Testis (tissue), 3 donors: ENCODE data around the gene THADA. TPM values are rescaled to one million over a fixed set of nuclear protein-coding genes. Genes with fewer than 3 reads are reported as not detected.

Experiments used
- DNase-seq: peaks from one replicate; pipeline ENCODE4 v3.0.0-alpha.2; 2019
- H3K27ac ChIP-seq, 2 donors: fragments of 200-600 bp; sonication (generic); one replicate each; pipeline ENCODE4 v1.5.1; 2019
- H3K27me3 ChIP-seq: fragments of 200-600 bp; sonication (generic); one replicate; pipeline ENCODE4 v1.5.1; 2019
- H3K36me3 ChIP-seq: fragments of 200-600 bp; sonication (generic); one replicate; pipeline ENCODE4 v1.5.1; 2017; ENCODE audit warnings: low read depth; ENCODE audit errors: missing control alignments
- H3K4me1 ChIP-seq: fragments of 200-600 bp; sonication (generic); one replicate; pipeline ENCODE4 v1.5.1; 2019
- H3K4me3 ChIP-seq, 2 donors: fragments of 200-600 bp; sonication (generic); one replicate each; pipeline ENCODE4 v1.5.1; 2017 to 2019
- H3K9me3 ChIP-seq: fragments of 200-600 bp; sonication (generic); one replicate; pipeline ENCODE4 v1.5.1; 2017
- POLR2A ChIP-seq: fragments of 450-650 bp; IDR thresholded peaks from one replicate; pipeline ENCODE4 v1.6.1; 2017; ENCODE audit warnings: antibody characterized with exemption, mild to moderate bottlenecking, moderate library complexity
- whole genome bisulfite sequencing, 2 donors: methylation state at CpG; one replicate each; pipeline ENCODE4 v1.1.5; 2018; 5-methylcytosine and 5-hydroxymethylcytosine counted together
- intact Hi-C: fragments of 100-400 bp; cut with DNase I; formaldehyde crosslinking; loops from one replicate; pipeline ENCODE4 v1.15.1; 2023; ENCODE audit warnings: low total_unique reads
- polyA plus RNA-seq: library from polyadenylated mRNA; stranded (reverse); fragments of 350-450 nt; fragmentation: Illumina TruSeq; extraction: RNeasy Lipid Tissue Mini Kit (QIAGEN cat#74804); gene quantifications from one replicate; pipeline ENCODE4 v1.2.3, GENCODE V29; 2014; ENCODE audit warnings: low read depth, low replicate concordance; ENCODE audit not compliant: insufficient read depth
- total RNA-seq, 2 donors: library from RNA; depleted of rRNA; stranded (reverse); fragments of >200 nt; gene quantifications; one replicate each; pipeline ENCODE4 v1.2.3, GENCODE V29; 2016
- TF ChIP-seq, protein P1 (sequence below), 3 experiments: fragments of 450-650 bp in 2 of 3; fragments of 200-600 bp in 1 of 3; sonication (generic) in 1 of 3; IDR thresholded peaks; one replicate each; pipeline ENCODE4 v1.5.1; 2016 to 2019; ENCODE audit warnings: antibody characterized with exemption in 3 of 3, mild to moderate bottlenecking in 2 of 3, moderate library complexity in 1 of 3

The THADA gene
- total and polyA plus RNA-seq, 3 donors from 2014 or later: 29.5 to 43.9 (median 39.5) TPM

DNA sequence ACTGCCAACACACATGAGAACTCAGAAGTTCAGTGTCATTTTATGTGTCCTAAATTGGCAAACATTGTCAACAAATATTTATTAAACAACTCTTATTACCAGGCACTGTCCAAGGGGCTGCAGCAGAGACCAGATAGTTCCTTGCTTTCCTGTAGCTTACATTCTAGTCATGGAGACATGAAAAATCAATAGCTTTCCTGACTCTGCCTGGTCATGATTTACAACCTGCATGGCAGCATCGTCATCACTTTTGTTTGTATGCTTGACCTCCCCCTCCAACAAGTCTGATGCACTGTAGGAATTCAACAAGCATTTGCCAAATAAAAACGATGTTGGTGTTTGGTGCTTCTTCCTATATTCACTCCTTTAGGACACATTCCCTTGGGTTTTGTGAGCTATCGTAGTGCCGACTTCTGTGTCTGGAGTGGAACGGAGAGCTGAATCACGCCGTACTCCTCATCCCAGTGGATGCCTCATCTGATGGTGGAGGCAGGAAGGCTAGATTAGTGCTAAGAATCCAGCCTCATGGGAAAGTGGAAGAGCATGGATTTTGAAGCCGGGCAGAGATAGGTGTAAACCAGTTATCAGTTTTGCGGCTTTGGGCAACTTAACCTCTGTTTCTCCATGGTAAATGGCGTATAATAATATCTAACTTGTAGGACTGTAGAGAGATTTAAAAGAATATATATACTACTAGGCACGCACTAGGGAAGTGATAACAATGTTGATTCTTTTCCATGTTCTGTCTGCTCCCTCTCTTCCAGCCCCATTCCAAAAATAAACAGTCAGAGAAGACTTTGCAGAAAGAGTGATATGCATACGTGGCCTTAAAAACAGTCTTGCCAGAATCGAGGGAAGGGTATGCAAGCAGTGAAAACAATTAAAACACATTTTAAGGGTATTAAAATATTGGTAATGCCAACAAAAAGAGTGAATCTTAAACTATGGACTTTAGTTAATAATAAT, 249.0 kb downstream of the THADA start:
- no peaks in the 10 kb centered on the region for H3K9me3 ChIP-seq
- no peaks in the 10 kb centered on the region for H3K36me3 ChIP-seq
- H3K4me1 ChIP-seq: peaks cover 46% of the 10 kb centered on the region
- intact Hi-C loops: no loop called here
- H3K27ac ChIP-seq: peak overlapping the region in 1 of 2 donors; percentile 86
- DNase-seq: no peak
- H3K27me3 ChIP-seq: no peaks in the 10 kb centered on the region
- 80 to 84% methylated on average over 13 of the region's 13 CpGs for WGBS, 2 donors
- H3K4me3 ChIP-seq: no peak overlapping the region
- TF ChIP-seq, protein P1, sequence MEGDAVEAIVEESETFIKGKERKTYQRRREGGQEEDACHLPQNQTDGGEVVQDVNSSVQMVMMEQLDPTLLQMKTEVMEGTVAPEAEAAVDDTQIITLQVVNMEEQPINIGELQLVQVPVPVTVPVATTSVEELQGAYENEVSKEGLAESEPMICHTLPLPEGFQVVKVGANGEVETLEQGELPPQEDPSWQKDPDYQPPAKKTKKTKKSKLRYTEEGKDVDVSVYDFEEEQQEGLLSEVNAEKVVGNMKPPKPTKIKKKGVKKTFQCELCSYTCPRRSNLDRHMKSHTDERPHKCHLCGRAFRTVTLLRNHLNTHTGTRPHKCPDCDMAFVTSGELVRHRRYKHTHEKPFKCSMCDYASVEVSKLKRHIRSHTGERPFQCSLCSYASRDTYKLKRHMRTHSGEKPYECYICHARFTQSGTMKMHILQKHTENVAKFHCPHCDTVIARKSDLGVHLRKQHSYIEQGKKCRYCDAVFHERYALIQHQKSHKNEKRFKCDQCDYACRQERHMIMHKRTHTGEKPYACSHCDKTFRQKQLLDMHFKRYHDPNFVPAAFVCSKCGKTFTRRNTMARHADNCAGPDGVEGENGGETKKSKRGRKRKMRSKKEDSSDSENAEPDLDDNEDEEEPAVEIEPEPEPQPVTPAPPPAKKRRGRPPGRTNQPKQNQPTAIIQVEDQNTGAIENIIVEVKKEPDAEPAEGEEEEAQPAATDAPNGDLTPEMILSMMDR (IDR thresholded peaks at IDR 0.05): no peak
- no peak for TF ChIP-seq POLR2A

DNA sequence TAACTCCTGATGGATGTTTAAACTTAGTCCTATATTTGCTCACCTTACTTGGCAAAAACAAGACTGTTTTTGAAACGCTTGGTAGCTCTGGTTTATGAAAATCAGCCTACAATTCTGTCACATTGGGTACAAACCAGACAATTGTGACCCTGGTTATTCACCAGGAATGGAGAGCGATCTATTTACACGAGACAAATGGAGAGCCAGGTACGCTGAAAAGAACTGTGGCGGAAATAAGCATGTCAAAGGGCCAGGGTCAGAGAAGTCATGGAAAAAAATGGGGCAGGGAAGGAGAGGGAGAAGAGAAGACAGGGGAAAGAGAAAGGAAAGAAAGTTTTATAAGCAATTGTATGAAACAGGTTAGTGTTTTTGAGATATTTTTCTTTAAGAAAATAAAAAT, 250.0 kb downstream of the THADA start:
- Histone ChIP-seq H3K4me1 (peaks cover 54% of the 10 kb centered on the region), H3K9me3 (no peaks in the 10 kb centered on the region), H3K27ac (peak overlapping the region; percentile 82 to 86), H3K4me3 (no peak overlapping the region), H3K36me3 (no peaks in the 10 kb centered on the region), H3K27me3 (no peaks in the 10 kb centered on the region)
- no peak for DNase-seq
- no peak for TF ChIP-seq POLR2A
- TF ChIP-seq, protein P1 (IDR thresholded peaks at IDR 0.05): no peak
- 84 to 88% methylated on average over 5 of the region's 5 CpGs for WGBS, 2 donors
- intact Hi-C loops: no loop called here

DNA sequence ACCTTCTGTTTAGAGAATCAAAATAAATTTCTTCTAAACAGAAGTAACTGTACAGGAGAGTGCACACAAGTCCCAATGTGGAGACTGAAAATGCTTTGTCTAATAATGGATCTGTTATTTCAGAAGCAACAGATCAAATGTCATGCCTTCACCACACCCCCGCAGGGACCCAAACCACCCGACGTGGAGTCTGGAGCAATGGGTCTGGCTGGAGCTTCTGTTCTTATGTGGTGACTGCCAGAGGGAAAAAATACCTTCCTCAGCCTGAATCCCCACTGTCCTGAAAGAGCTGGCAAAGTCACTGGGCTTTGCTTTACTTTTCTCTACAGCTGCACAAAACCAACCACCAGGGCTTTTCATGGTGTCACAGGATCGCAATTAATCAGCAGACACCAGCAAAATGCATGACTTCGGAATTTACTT, 250.4 kb downstream of the THADA start:
- H3K4me3 ChIP-seq: no peak overlapping the region
- H3K9me3 ChIP-seq: no peaks in the 10 kb centered on the region
- no peaks in the 10 kb centered on the region for H3K27me3 ChIP-seq
- TF ChIP-seq, protein P1 (IDR thresholded peaks at IDR 0.05): peak in 1 of 3 experiments; percentile 30
- TF ChIP-seq POLR2A: no peak
- H3K4me1 ChIP-seq: peaks cover 58% of the 10 kb centered on the region
- 49 to 65% methylated on average over 5 of the region's 5 CpGs for WGBS, 2 donors
- no peaks in the 10 kb centered on the region for H3K36me3 ChIP-seq
- no peak for DNase-seq
- intact Hi-C loops: no loop called here
- peak overlapping the region; percentile 82 to 86 for H3K27ac ChIP-seq

DNA sequence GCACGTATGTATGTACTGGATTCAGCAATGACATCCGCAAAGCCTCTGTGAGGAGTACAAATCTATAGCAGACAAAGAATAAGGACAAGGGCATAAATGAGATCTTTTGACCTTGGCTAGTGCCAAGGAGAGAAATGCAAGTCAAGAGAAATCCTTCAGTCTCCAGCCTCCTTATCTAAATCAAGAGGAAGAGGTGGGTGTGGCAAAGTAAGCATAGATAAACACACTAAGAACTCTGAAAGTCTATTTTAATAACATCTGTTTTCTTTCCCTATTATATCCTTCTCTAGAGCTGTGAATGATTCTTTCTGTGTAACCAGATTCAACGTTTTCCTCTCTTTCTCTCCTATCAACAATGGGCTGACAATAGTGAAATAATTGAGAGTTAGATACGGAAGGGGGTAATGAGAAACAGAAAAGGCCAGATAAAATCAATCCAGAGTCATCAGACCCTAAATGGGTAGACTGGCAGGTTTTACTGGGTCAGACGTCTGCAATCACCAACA, 250.9 kb downstream of the THADA start:
- H3K9me3 ChIP-seq: no peaks in the 10 kb centered on the region
- H3K27ac ChIP-seq: peak overlapping the region; percentile 82 to 86
- H3K4me1 ChIP-seq: peaks cover 58% of the 10 kb centered on the region
- intact Hi-C loops: no loop called here
- WGBS, 2 donors: 35 to 51% methylated on average over 5 of the region's 5 CpGs
- H3K4me3 ChIP-seq: no peak overlapping the region
- no peak for DNase-seq
- no peaks in the 10 kb centered on the region for H3K36me3 ChIP-seq
- TF ChIP-seq POLR2A: no peak
- TF ChIP-seq, protein P1 (IDR thresholded peaks at IDR 0.05): no peak
- no peaks in the 10 kb centered on the region for H3K27me3 ChIP-seq
